Breast epithelium (tissue), 3 donors: ENCODE data around the gene AXIN2.

ENCODE experiments used
- POLR2AphosphoS5 ChIP-seq, 3 donors: sonication (generic); formaldehyde crosslinking; IDR thresholded peaks; one replicate each; pipeline ENCODE4 v1.6.1; 2017; ENCODE audit warnings: antibody characterized with exemption in 3 of 3
- TF ChIP-seq, protein P1 (sequence below), 3 donors: fragments of 450-650 bp; IDR thresholded peaks; one replicate each; pipeline ENCODE4 v1.5.1; 2016 to 2017; ENCODE audit warnings: antibody characterized with exemption in 3 of 3, mild to moderate bottlenecking in 3 of 3, moderate library complexity in 3 of 3

DNA sequence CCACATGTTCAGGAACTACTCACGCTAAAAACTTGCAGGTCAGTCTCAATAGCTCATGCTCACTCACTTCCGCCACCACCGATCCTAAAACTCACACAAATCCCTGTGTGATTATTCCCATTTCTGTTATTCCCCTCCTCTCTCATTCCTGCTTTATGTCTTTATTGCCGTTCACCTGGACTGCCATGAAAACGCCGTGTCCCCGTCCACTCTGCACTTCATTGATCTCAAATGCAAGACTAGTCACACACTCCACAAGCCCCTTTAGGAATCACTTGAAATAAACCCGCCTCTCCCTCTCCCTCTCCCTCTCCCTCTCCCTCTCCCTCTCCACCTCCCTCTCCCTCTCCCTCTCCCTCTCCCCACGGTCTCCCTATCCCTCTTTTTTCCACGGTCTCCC lies 78.0 kb downstream of the AXIN2 start:
- TF ChIP-seq POLR2AphosphoS5 (IDR thresholded peaks at IDR 0.05) = no peak
- TF ChIP-seq, protein P1, sequence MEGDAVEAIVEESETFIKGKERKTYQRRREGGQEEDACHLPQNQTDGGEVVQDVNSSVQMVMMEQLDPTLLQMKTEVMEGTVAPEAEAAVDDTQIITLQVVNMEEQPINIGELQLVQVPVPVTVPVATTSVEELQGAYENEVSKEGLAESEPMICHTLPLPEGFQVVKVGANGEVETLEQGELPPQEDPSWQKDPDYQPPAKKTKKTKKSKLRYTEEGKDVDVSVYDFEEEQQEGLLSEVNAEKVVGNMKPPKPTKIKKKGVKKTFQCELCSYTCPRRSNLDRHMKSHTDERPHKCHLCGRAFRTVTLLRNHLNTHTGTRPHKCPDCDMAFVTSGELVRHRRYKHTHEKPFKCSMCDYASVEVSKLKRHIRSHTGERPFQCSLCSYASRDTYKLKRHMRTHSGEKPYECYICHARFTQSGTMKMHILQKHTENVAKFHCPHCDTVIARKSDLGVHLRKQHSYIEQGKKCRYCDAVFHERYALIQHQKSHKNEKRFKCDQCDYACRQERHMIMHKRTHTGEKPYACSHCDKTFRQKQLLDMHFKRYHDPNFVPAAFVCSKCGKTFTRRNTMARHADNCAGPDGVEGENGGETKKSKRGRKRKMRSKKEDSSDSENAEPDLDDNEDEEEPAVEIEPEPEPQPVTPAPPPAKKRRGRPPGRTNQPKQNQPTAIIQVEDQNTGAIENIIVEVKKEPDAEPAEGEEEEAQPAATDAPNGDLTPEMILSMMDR (IDR thresholded peaks at IDR 0.05) = no peak
